Natural killer cell (primary cell): ENCODE results near the gene LY6G6C. TPM values are rescaled to one million over a fixed set of nuclear protein-coding genes. Genes with fewer than 3 reads are reported as not detected.

ENCODE experiments used
- ATAC-seq, 3 donors: fragments of 150-1000 bp in 2 of 3; fragments of 200-7000 bp in 1 of 3; cut with Tn5 transposase; 1 replicate in 1 of 3; 2 replicates in 2 of 3; pipeline ENCODE4 v1.10.0; 2021; ENCODE audit warnings: mild to moderate bottlenecking in 2 of 3, moderate library complexity in 2 of 3
- DNase-seq, 2 donors: peaks; one replicate each; pipeline versions ENCODE4 v3.0.0 to v3.0.0-alpha.2; 2013 to 2021; ENCODE audit warnings: mixed read lengths in 1 of 2
- H3K27ac ChIP-seq: one replicate; pipeline ENCODE4 v1.5.1; 2013; ENCODE audit warnings: mild to moderate bottlenecking, low read length
- H3K27me3 ChIP-seq: one replicate; pipeline ENCODE4 v1.6.1; 2013; ENCODE audit warnings: low read length; ENCODE audit not compliant: control insufficient read depth, insufficient read depth
- H3K36me3 ChIP-seq: one replicate; pipeline ENCODE4 v1.6.1; 2013; ENCODE audit warnings: low read length; ENCODE audit not compliant: control insufficient read depth, insufficient read depth
- H3K4me1 ChIP-seq: one replicate; pipeline ENCODE4 v1.6.1; 2013; ENCODE audit warnings: low read length; ENCODE audit not compliant: control insufficient read depth, insufficient read depth
- H3K4me3 ChIP-seq: one replicate; pipeline ENCODE4 v1.5.1; 2013; ENCODE audit warnings: low read length
- H3K9me3 ChIP-seq: one replicate; pipeline ENCODE4 v1.6.1; 2013; ENCODE audit warnings: low read length; ENCODE audit not compliant: control insufficient read depth, insufficient read depth
- H3K27ac Mint-ChIP-seq, 2 donors: one replicate each; pipeline ENCODE4 v1.8.0; 2022; ENCODE audit warnings: mild to moderate bottlenecking in 2 of 2, mixed read lengths in 2 of 2, moderate library complexity in 1 of 2
- H3K27me3 Mint-ChIP-seq, 2 donors: one replicate each; pipeline ENCODE4 v1.8.0; 2022; ENCODE audit warnings: low read depth in 2 of 2, mixed read lengths in 2 of 2
- H3K36me3 Mint-ChIP-seq: one replicate; pipeline ENCODE4 v1.8.0; 2022; ENCODE audit warnings: mixed read lengths
- H3K4me1 Mint-ChIP-seq, 2 donors: one replicate each; pipeline ENCODE4 v1.8.0; 2022; ENCODE audit warnings: mixed read lengths in 2 of 2
- H3K4me3 Mint-ChIP-seq: one replicate; pipeline ENCODE4 v1.8.0; 2022; ENCODE audit warnings: mild to moderate bottlenecking, moderate library complexity, mixed read lengths
- H3K9me3 Mint-ChIP-seq, 2 donors: one replicate each; pipeline ENCODE4 v1.8.0; 2022; ENCODE audit warnings: mixed read lengths in 2 of 2
- WGBS: methylation state at CpG from one replicate; pipeline ENCODE4 v1.1.7; 2013; ENCODE audit warnings: missing lambda C conversion rate; ENCODE audit not compliant: insufficient coverage; 5-methylcytosine and 5-hydroxymethylcytosine counted together
- intact Hi-C: fragments of 100-400 bp; cut with micrococcal nuclease; formaldehyde crosslinking; loops from one replicate; pipeline ENCODE4 v1.14.2; 2022
- total RNA-seq, 4 donors: library from RNA; stranded (reverse); fragments of 120-200 nt in 1 of 4; gene quantifications; one replicate each; pipeline versions ENCODE4 v1.2.3 to v1.2.4, GENCODE V29; 2013 to 2022
- TF ChIP-seq, protein P1 (sequence below): fragments of 200-600 bp; IDR thresholded peaks from one replicate; pipeline ENCODE4 v1.8.0; 2022; ENCODE audit warnings: antibody characterized with exemption

LY6G6C gene
- total RNA-seq, 3 donors from 2014 or later (not counting 1 experiment from before 2014, with no cell fraction given), result not detected

DNA sequence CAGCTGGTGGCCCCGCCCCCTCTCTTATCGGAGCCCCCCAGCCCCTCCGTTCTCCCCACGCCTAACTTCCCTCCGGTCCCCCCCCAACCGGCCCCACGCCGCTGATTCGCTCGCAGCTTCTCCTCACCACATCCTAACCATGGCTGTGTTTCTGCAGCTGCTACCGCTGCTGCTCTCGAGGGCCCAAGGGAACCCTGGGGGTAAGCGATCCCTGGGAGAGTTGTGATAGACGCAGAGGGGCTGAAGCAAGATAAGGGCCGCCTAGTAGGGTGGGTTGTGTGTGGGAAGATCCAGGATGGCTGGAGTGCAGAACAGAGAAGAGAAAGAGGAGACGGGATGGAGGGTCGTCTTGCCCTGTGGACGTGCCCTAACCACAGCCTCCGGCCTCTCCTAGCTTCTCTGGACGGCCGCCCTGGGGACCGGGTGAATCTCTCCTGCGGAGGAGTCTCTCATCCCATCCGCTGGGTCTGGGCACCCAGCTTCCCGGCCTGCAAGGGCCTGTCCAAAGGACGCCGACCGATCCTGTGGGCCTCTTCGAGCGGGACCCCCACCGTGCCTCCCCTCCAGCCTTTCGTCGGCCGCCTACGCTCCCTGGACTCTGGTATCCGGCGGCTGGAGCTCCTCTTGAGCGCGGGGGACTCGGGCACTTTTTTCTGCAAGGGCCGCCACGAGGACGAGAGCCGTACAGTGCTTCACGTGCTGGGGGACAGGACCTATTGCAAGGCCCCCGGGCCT is 1.9 kb upstream of the LY6G6C start, which contains the start of gene MPIG6B:
Gene MPIG6B, plus strand, starts transcription at position 129 of the 735 bp plus-strand sequence. Its CDS starts 11 bp downstream, at position 140.
- Histone ChIP-seq H3K27me3 (no peaks in the 10 kb centered on the region), H3K4me3 (no peak within 1 kb of the TSS), H3K9me3 (no peaks in the 10 kb centered on the region), H3K36me3 (peaks cover 10% of the 10 kb centered on the region), H3K27ac (peak within 1 kb of the TSS; percentile 22), H3K4me1 (peaks cover 37% of the 10 kb centered on the region)
- ATAC-seq (peak in 2 of 3 donors; percentile 36 to 71), DNase-seq (no peak)
- WGBS, result 49% methylated on average over 45 of the region's 46 CpGs
- H3K36me3 Mint-ChIP-seq, result peaks cover 16% of the 10 kb centered on the region
- intact Hi-C loops, result no loop called here
- peak within 1 kb of the TSS; percentile 9 to 87 for H3K27ac Mint-ChIP-seq
- TF ChIP-seq, protein P1, sequence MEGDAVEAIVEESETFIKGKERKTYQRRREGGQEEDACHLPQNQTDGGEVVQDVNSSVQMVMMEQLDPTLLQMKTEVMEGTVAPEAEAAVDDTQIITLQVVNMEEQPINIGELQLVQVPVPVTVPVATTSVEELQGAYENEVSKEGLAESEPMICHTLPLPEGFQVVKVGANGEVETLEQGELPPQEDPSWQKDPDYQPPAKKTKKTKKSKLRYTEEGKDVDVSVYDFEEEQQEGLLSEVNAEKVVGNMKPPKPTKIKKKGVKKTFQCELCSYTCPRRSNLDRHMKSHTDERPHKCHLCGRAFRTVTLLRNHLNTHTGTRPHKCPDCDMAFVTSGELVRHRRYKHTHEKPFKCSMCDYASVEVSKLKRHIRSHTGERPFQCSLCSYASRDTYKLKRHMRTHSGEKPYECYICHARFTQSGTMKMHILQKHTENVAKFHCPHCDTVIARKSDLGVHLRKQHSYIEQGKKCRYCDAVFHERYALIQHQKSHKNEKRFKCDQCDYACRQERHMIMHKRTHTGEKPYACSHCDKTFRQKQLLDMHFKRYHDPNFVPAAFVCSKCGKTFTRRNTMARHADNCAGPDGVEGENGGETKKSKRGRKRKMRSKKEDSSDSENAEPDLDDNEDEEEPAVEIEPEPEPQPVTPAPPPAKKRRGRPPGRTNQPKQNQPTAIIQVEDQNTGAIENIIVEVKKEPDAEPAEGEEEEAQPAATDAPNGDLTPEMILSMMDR, result no peak
- peak within 1 kb of the TSS; percentile 81 for H3K4me3 Mint-ChIP-seq
- H3K27me3 Mint-ChIP-seq, result peaks cover 0 to 4% of the 10 kb centered on the region in 2 donors
- no peaks in the 10 kb centered on the region for H3K9me3 Mint-ChIP-seq
- H3K4me1 Mint-ChIP-seq, result peaks cover 39 to 43% of the 10 kb centered on the region in 2 donors

DNA sequence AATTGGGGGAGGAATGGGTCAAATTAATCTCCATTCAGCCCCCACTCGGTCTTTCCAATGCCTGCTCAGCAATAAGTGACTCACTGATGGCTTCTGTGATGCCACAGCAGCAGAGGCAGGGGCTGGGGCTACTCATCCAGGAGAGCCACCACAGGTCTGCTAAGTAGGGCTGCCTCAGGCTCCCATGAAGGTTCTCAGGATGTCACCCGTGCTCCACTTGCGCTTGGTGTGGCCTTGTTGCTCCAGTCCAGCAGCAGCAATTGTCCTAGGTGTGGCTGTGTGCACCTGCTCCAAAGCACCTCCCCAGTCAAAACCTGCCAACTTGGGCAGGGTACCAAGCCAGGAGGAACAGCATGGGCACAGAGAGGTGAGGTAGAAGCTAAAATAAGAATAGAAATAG is 627 bp upstream of the LY6G6C start:
- DNase-seq (no peak), ATAC-seq (no peak)
- Mint-ChIP-seq H3K27ac (no peak overlapping the region), H3K9me3 (no peaks in the 10 kb centered on the region), H3K4me1 (peaks cover 31 to 32% of the 10 kb centered on the region in 2 donors), H3K36me3 (peaks cover 16% of the 10 kb centered on the region), H3K4me3 (no peak overlapping the region), H3K27me3 (peaks cover 0 to 4% of the 10 kb centered on the region in 2 donors)
- TF ChIP-seq, protein P1, result no peak
- WGBS, result 92% methylated on average over 3 of the region's 3 CpGs
- no peaks in the 10 kb centered on the region for H3K9me3 ChIP-seq
- H3K36me3 ChIP-seq, result peaks cover 10% of the 10 kb centered on the region
- no peak overlapping the region for H3K27ac ChIP-seq
- peaks cover 25% of the 10 kb centered on the region for H3K4me1 ChIP-seq
- no peaks in the 10 kb centered on the region for H3K27me3 ChIP-seq
- intact Hi-C loops, result no loop called here
- H3K4me3 ChIP-seq, result no peak overlapping the region

DNA sequence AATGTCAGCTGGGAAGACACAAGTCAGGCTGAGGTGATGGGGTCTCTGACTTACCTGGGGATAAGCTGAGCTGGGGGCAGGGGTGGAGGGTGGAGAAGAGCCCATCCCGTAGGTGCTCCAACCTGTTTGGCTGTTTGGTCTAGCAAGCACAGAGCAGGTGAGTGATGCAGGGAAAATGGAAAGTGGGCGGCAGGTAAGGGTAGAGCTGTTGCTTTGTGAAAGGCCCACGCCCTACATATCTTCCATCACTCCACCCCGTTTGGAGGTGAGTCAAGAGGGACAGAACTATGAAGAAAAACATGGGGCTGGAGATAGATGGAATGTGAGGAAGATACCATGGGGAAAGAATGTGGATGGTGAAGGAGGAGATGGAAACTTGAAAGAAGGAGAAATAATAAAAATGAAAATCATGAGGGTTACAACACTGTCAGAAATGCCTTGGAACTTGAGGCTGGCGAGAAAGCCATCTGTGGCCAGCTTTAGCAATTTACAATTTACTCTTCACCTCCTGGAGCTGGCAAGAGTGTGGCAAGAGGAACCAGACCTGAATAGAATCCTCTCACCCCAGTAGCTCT is 1.3 kb downstream of the LY6G6C start:
- DNase-seq (no peak), ATAC-seq (no peak)
- H3K36me3 Mint-ChIP-seq, result no peaks in the 10 kb centered on the region
- Histone ChIP-seq H3K36me3 (no peaks in the 10 kb centered on the region), H3K4me1 (peaks cover 15% of the 10 kb centered on the region), H3K27ac (no peak overlapping the region), H3K27me3 (no peaks in the 10 kb centered on the region), H3K9me3 (no peaks in the 10 kb centered on the region), H3K4me3 (no peak overlapping the region)
- H3K4me3 Mint-ChIP-seq, result no peak overlapping the region
- H3K9me3 Mint-ChIP-seq, result no peaks in the 10 kb centered on the region
- no peak overlapping the region for H3K27ac Mint-ChIP-seq
- intact Hi-C loops, result no loop called here
- TF ChIP-seq, protein P1, result no peak
- WGBS, result 94% methylated on average over 5 of the region's 5 CpGs
- peaks cover 13 to 15% of the 10 kb centered on the region in 2 donors for H3K4me1 Mint-ChIP-seq
- H3K27me3 Mint-ChIP-seq, result peaks cover 0 to 4% of the 10 kb centered on the region in 2 donors
